DOHH2 (cell line): ENCODE results near the gene SLK.

Source experiments
- H3F3A ChIP-seq: fragments of 200-600 bp; sonication (generic), shearing (Covaris generic); 2 replicates; pipeline ENCODE4 v1.6.0; 2016; ENCODE audit warnings: antibody characterized with exemption, mild to moderate bottlenecking; ENCODE audit not compliant: control insufficient read depth, insufficient read depth
- H3K27ac ChIP-seq: fragments of 200-600 bp; sonication (generic); 2 replicates; pipeline ENCODE4 v1.5.1; 2014; ENCODE audit warnings: low read depth, mild to moderate bottlenecking, low read length, moderate library complexity
- H3K27me3 ChIP-seq: fragments of 200-600 bp; sonication (generic); 2 replicates; pipeline ENCODE4 v1.6.1; 2014; ENCODE audit warnings: mild to moderate bottlenecking, low read length, mixed read lengths; ENCODE audit not compliant: control insufficient read depth
- H3K36me3 ChIP-seq: fragments of 200-600 bp; sonication (generic); 2 replicates; pipeline ENCODE4 v1.6.1; 2014; ENCODE audit warnings: mild to moderate bottlenecking, low read length, moderate library complexity, mixed read lengths; ENCODE audit not compliant: control insufficient read depth
- H3K4me1 ChIP-seq: fragments of 200-600 bp; sonication (generic); 2 replicates; pipeline ENCODE4 v1.6.1; 2014; ENCODE audit warnings: mild to moderate bottlenecking, low read length, mixed read lengths; ENCODE audit not compliant: control insufficient read depth
- H3K4me2 ChIP-seq: fragments of 200-600 bp; sonication (generic); 2 replicates; pipeline ENCODE4 v1.6.0; 2014; ENCODE audit warnings: mild to moderate bottlenecking, low read length, moderate library complexity
- H3K4me3 ChIP-seq: fragments of 200-600 bp; sonication (generic); 2 replicates; pipeline ENCODE4 v1.5.1; 2014; ENCODE audit warnings: mild to moderate bottlenecking, low read length, mixed read lengths
- H3K79me2 ChIP-seq: fragments of 200-600 bp; sonication (generic); 2 replicates; pipeline ENCODE4 v1.6.1; 2014; ENCODE audit warnings: mild to moderate bottlenecking, low read length, mixed read lengths; ENCODE audit not compliant: control insufficient read depth
- H3K9me2 ChIP-seq: fragments of 200-600 bp; sonication (generic); replicated peaks from 2 replicates; pipeline ENCODE4 v1.6.1; 2014; ENCODE audit warnings: mild to moderate bottlenecking, low read length, mixed read lengths; ENCODE audit not compliant: control insufficient read depth
- H3K9me3 ChIP-seq: fragments of 200-600 bp; sonication (generic); 2 replicates; pipeline ENCODE4 v1.6.1; 2014; ENCODE audit warnings: antibody characterized with exemption, low read length, mixed read lengths; ENCODE audit not compliant: control insufficient read depth, insufficient read depth
- H4K20me1 ChIP-seq: fragments of 200-600 bp; sonication (generic); 2 replicates; pipeline ENCODE4 v1.6.0; 2014; ENCODE audit warnings: low read depth, mild to moderate bottlenecking, antibody characterized with exemption, low read length, moderate library complexity; ENCODE audit not compliant: control insufficient read depth, insufficient read depth
- EZH2phosphoT487 ChIP-seq: fragments of 200-600 bp; sonication (generic); IDR thresholded peaks from 2 replicates; pipeline ENCODE4 v1.6.1; 2017; ENCODE audit warnings: borderline replicate concordance, mild to moderate bottlenecking, antibody characterized with exemption, low read length, moderate library complexity, mixed read lengths
- TF ChIP-seq, protein P1 (sequence below): fragments of 200-600 bp; sonication (generic); IDR thresholded peaks from one replicate; pipeline ENCODE4 v1.5.1; 2014; ENCODE audit warnings: antibody characterized with exemption, mild to moderate bottlenecking, low read depth, low read length; ENCODE audit not compliant: poor library complexity, severe bottlenecking

Gene SLK

DNA sequence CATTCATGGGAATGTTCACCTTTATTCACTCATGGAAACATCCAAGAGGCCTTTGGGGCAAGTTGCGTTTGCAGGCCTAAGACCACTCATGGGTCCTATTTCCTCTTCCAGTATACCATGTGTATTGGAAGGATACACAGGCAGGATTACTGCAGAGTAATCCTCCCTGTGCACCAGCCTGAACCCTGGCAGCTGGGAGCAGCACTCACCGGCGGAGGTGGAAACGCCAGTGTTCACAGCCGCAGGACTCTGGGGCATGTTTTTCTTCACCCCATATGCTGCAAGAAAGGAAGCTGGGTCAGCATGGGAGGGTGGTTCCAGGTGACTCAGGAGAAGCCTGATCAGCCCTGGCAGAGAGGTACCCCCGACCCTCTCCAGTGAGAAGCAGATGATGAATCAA lies 94.3 kb downstream of the SLK start:
- Histone ChIP-seq H3K27me3 (no peaks in the 10 kb centered on the region), H3K4me2 (no peak overlapping the region), H3K79me2 (no peaks in the 10 kb centered on the region), H3K9me2 (no peaks in the 10 kb centered on the region; the same call in 1 of the 2 replicates), H4K20me1 (no peaks in the 10 kb centered on the region), H3K9me3 (no peaks in the 10 kb centered on the region), H3K4me1 (no peaks in the 10 kb centered on the region), H3K4me3 (no peak overlapping the region), H3K27ac (no peak overlapping the region), H3F3A (no peaks in the 10 kb centered on the region), H3K36me3 (no peaks in the 10 kb centered on the region)
- TF ChIP-seq EZH2phosphoT487, result no peak
- TF ChIP-seq, protein P1, sequence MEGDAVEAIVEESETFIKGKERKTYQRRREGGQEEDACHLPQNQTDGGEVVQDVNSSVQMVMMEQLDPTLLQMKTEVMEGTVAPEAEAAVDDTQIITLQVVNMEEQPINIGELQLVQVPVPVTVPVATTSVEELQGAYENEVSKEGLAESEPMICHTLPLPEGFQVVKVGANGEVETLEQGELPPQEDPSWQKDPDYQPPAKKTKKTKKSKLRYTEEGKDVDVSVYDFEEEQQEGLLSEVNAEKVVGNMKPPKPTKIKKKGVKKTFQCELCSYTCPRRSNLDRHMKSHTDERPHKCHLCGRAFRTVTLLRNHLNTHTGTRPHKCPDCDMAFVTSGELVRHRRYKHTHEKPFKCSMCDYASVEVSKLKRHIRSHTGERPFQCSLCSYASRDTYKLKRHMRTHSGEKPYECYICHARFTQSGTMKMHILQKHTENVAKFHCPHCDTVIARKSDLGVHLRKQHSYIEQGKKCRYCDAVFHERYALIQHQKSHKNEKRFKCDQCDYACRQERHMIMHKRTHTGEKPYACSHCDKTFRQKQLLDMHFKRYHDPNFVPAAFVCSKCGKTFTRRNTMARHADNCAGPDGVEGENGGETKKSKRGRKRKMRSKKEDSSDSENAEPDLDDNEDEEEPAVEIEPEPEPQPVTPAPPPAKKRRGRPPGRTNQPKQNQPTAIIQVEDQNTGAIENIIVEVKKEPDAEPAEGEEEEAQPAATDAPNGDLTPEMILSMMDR, result no peak

DNA sequence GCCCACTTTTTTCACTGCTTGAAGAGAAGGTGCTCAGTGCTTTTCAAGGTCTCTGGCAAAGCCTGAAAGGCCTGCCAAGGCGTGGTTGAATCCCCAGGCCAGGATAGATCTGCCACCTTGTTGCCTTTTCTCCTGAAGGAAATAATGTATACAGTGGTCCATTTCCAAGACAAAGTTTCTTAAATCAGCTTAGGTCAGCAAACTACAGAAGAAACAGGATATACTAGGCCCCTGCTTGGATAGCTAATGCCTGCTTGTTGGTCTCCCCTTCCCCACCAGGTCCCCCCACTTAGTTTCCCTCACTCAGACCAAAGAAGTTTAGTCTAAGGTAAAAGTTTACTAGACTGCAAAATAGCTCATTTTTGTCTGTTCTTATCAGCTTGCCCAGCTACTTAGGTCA lies 98.8 kb downstream of the SLK start:
- Histone ChIP-seq H3K9me3 (no peaks in the 10 kb centered on the region), H3K27me3 (peaks cover 10% of the 10 kb centered on the region; the same call in 1 of the 2 replicates), H3K79me2 (no peaks in the 10 kb centered on the region), H3K4me1 (no peaks in the 10 kb centered on the region), H3F3A (no peaks in the 10 kb centered on the region), H3K27ac (no peak overlapping the region), H3K4me3 (no peak overlapping the region), H3K9me2 (no peaks in the 10 kb centered on the region; the same call in 1 of the 2 replicates), H3K4me2 (no peak overlapping the region), H4K20me1 (no peaks in the 10 kb centered on the region), H3K36me3 (no peaks in the 10 kb centered on the region)
- TF ChIP-seq EZH2phosphoT487, result no peak
- TF ChIP-seq, protein P1, result no peak

DNA sequence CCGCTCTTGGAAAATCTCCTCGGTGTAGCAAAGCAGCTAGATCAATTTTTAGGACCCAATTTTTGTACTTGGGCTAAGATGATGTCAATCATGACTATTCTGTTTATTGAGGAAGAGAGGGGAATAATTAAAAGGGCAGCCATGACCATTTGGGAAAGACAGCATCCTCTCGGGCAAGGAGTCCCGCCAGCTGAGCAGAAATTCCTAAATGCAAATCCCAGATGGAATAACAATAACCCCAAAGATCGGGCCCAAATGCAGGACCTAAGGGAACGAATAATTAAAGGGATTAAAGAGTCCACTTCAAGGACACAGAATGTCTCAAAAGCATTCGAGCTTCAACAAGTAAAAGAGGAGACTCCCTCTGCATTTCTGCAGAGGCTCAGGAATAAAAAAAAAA lies 100.0 kb downstream of the SLK start:
- H3K4me1 ChIP-seq, result no peaks in the 10 kb centered on the region
- H3K9me2 ChIP-seq, result no peaks in the 10 kb centered on the region; the same call in 1 of the 2 replicates
- no peaks in the 10 kb centered on the region for H3K9me3 ChIP-seq
- H3F3A ChIP-seq, result no peaks in the 10 kb centered on the region
- H3K36me3 ChIP-seq, result no peaks in the 10 kb centered on the region
- no peak overlapping the region for H3K4me2 ChIP-seq
- TF ChIP-seq EZH2phosphoT487, result no peak
- TF ChIP-seq, protein P1, result no peak
- H3K27ac ChIP-seq, result no peak overlapping the region
- H3K79me2 ChIP-seq, result no peaks in the 10 kb centered on the region
- no peak overlapping the region for H3K4me3 ChIP-seq
- no peaks in the 10 kb centered on the region for H4K20me1 ChIP-seq
- peaks cover 14% of the 10 kb centered on the region for H3K27me3 ChIP-seq
